HCT116 (cell line): ENCODE results near the gene UVRAG. TPM values are rescaled to one million over a fixed set of nuclear protein-coding genes. Genes with fewer than 3 reads are reported as not detected.

Source experiments
- ATAC-seq: fragments of 200-7000 bp; cut with Tn5 transposase; 2 replicates; pipeline ENCODE4 v1.9.1; 2020; ENCODE audit warnings: mild to moderate bottlenecking, moderate library complexity
- BruUV-seq: library from RNA; stranded (reverse); fragments of 400-500 nt; replicated peaks from 2 replicates; lab custom pipeline; 2021; lab: Mats Ljungman, UMichigan
- CTCF ChIA-PET: fragments of 300-600 bp; sonication (Branson Sonifier 250); formaldehyde crosslinking; loops from one replicate; lab custom pipeline; 2021; ENCODE audit warnings: antibody characterized with exemption; lab: Charles Lee
- POLR2A ChIA-PET: fragments of 300-600, 350-600 bp; sonication (Branson Sonifier 250); formaldehyde crosslinking; loops from one replicate; lab custom pipeline; 2021; ENCODE audit warnings: antibody characterized with exemption; lab: Charles Lee
- RAD21 ChIA-PET, 2 experiments: fragments of 300-600 bp; sonication (Branson Sonifier 250); formaldehyde crosslinking; loops; one replicate each; lab custom pipeline; 2023; ENCODE audit warnings: low total read pairs in 2 of 2; ENCODE audit not compliant: uncharacterized antibody in 2 of 2, unreplicated experiment in 2 of 2, low non-redundant PET in 1 of 2; lab: Charles Lee
- DNase-seq: peaks from one replicate; pipeline ENCODE4 v3.0.0-alpha.2; 2010; ENCODE audit warnings: low read depth, low spot score
- H2AFZ ChIP-seq: fragments of 200-600 bp; shearing (Covaris generic), sonication (generic); 2 replicates; pipeline ENCODE4 v1.6.1; 2017; ENCODE audit warnings: low read depth, mixed run types, mixed read lengths, antibody characterized with exemption, low read length; ENCODE audit not compliant: poor library complexity, severe bottlenecking
- H3K27ac ChIP-seq: 2 replicates; pipeline ENCODE4 v1.5.1; 2012; ENCODE audit warnings: low read depth, low read length
- H3K27me3 ChIP-seq: fragments of 200-600 bp; sonication (generic); 2 replicates; pipeline ENCODE4 v1.6.1; 2016; ENCODE audit warnings: mixed run types, low read length, mixed read lengths; ENCODE audit not compliant: insufficient read depth
- H3K36me3 ChIP-seq, 2 experiments: fragments of 200-500 bp in 1 of 2; fragments of 200-600 bp in 1 of 2; sonication (Bioruptor generic) in 1 of 2; sonication (generic) in 1 of 2; 2 replicates each; pipeline versions ENCODE4 v1.5.1 to v1.6.1; 2014 to 2016; ENCODE audit warnings: low read length in 2 of 2, inconsistent platforms in 1 of 2, mixed read lengths in 1 of 2, mixed run types in 1 of 2; ENCODE audit not compliant: insufficient read depth in 2 of 2, control insufficient read depth in 1 of 2
- H3K4me1 ChIP-seq, 2 experiments: fragments of 200-600 bp in 1 of 2; sonication (generic) in 1 of 2; 2 replicates each; pipeline versions ENCODE4 v1.5.1 to v1.6.1; 2012 to 2017; ENCODE audit warnings: low read length in 2 of 2, inconsistent platforms in 1 of 2, mild to moderate bottlenecking in 1 of 2, mixed read lengths in 1 of 2, mixed run types in 1 of 2, moderate library complexity in 1 of 2; ENCODE audit not compliant: insufficient read depth in 2 of 2, control insufficient read depth in 1 of 2
- H3K4me2 ChIP-seq: fragments of 200-600 bp; sonication (generic); 2 replicates; pipeline ENCODE4 v1.6.1; 2017; ENCODE audit warnings: mixed run types, low read length, mixed read lengths
- H3K4me3 ChIP-seq, 2 experiments: fragments of 200-600 bp in 1 of 2; sonication (generic) in 1 of 2; replicated peaks in 1 of 2; 2 replicates each; pipeline ENCODE4 v1.5.1; 2011 to 2016; ENCODE audit warnings: low read length in 2 of 2, control low read depth in 1 of 2, low read depth in 1 of 2, mild to moderate bottlenecking in 1 of 2, mixed read lengths in 1 of 2, mixed run types in 1 of 2
- H3K79me2 ChIP-seq: fragments of 200-600 bp; sonication (generic); 2 replicates; pipeline ENCODE4 v1.6.1; 2017; ENCODE audit warnings: mild to moderate bottlenecking, mixed run types, low read length, moderate library complexity, mixed read lengths; ENCODE audit not compliant: insufficient read depth
- H3K9ac ChIP-seq: fragments of 200-600 bp; sonication (generic); 2 replicates; pipeline ENCODE4 v1.6.1; 2016; ENCODE audit warnings: low read length, mixed read lengths
- H3K9me2 ChIP-seq: fragments of 200-600 bp; sonication (generic), shearing (Covaris generic); 2 replicates; pipeline ENCODE4 v1.6.1; 2017; ENCODE audit warnings: mixed run types, mild to moderate bottlenecking, moderate library complexity; ENCODE audit not compliant: insufficient read depth
- H3K9me3 ChIP-seq, 2 experiments: fragments of 200-500 bp in 1 of 2; fragments of 200-600 bp in 1 of 2; sonication (Bioruptor generic) in 1 of 2; sonication (generic) in 1 of 2; 2 replicates each; pipeline ENCODE4 v1.6.1; 2014 to 2017; ENCODE audit warnings: low read length in 2 of 2, mixed read lengths in 2 of 2, inconsistent platforms in 1 of 2, low read depth in 1 of 2, mild to moderate bottlenecking in 1 of 2, mixed run types in 1 of 2, moderate library complexity in 1 of 2; ENCODE audit not compliant: control insufficient read depth in 1 of 2, insufficient read depth in 1 of 2
- H4K20me1 ChIP-seq: fragments of 200-600 bp; sonication (generic), shearing (Covaris generic); 2 replicates; pipeline ENCODE4 v1.6.1; 2017; ENCODE audit warnings: mixed run types, mild to moderate bottlenecking, moderate library complexity; ENCODE audit not compliant: insufficient read depth
- ATF3 ChIP-seq: IDR thresholded peaks from 2 replicates; pipeline ENCODE4 v1.6.1; 2012
- CBX3 ChIP-seq: IDR thresholded peaks from 2 replicates; pipeline ENCODE4 v1.6.1; 2012; ENCODE audit warnings: low read depth
- CEBPB ChIP-seq: IDR thresholded peaks from 2 replicates; pipeline ENCODE4 v1.6.1; 2012; ENCODE audit warnings: low read depth
- CTCF ChIP-seq, 3 experiments: fragments of 200-600 bp in 1 of 3; sonication (generic) in 1 of 3; IDR thresholded peaks in 2 of 3; conservative IDR thresholded peaks in 1 of 3; 2 replicates each; pipeline ENCODE4 v1.5.1; 2012 to 2017; ENCODE audit warnings: low read depth in 2 of 3, low read length in 2 of 3, antibody characterized with exemption in 1 of 3, borderline replicate concordance in 1 of 3, control low read depth in 1 of 3, mild to moderate bottlenecking in 1 of 3, mixed read lengths in 1 of 3, mixed run types in 1 of 3, moderate library complexity in 1 of 3; ENCODE audit not compliant: insufficient read depth in 1 of 3
- EGR1 ChIP-seq: IDR thresholded peaks from 2 replicates; pipeline ENCODE4 v1.6.1; 2012; ENCODE audit warnings: low read depth
- EZH2 ChIP-seq: fragments of 200-600 bp; sonication (generic); IDR thresholded peaks from 2 replicates; pipeline ENCODE4 v1.6.1; 2017; ENCODE audit warnings: antibody characterized with exemption, mixed run types
- FOSL1 ChIP-seq: IDR thresholded peaks from 2 replicates; pipeline ENCODE4 v1.6.1; 2012; ENCODE audit warnings: low read depth
- JUND ChIP-seq: IDR thresholded peaks from 2 replicates; pipeline ENCODE4 v1.6.1; 2012
- MAX ChIP-seq: IDR thresholded peaks from 2 replicates; pipeline ENCODE4 v1.6.1; 2012
- RAD21 ChIP-seq: IDR thresholded peaks from 2 replicates; pipeline ENCODE4 v1.6.1; 2012; ENCODE audit warnings: low read depth, mild to moderate bottlenecking
- SIN3A ChIP-seq: IDR thresholded peaks from 2 replicates; pipeline ENCODE4 v1.6.1; 2012; ENCODE audit warnings: low read depth
- SRF ChIP-seq: IDR thresholded peaks from 2 replicates; pipeline ENCODE4 v1.6.1; 2012; ENCODE audit warnings: low read depth
- intact Hi-C: fragments of 100-400 bp; cut with micrococcal nuclease; formaldehyde crosslinking; loops from 2 replicates; pipeline ENCODE4 v1.10.0; 2022
- total RNA-seq: library from RNA; stranded (reverse); gene quantifications from one replicate; pipeline ENCODE4 v1.2.1, GENCODE V29; 2021; ENCODE audit not compliant: unreplicated experiment

Gene UVRAG
- total RNA-seq, 1 experiment from 2014 or later, result 12.3 TPM

DNA sequence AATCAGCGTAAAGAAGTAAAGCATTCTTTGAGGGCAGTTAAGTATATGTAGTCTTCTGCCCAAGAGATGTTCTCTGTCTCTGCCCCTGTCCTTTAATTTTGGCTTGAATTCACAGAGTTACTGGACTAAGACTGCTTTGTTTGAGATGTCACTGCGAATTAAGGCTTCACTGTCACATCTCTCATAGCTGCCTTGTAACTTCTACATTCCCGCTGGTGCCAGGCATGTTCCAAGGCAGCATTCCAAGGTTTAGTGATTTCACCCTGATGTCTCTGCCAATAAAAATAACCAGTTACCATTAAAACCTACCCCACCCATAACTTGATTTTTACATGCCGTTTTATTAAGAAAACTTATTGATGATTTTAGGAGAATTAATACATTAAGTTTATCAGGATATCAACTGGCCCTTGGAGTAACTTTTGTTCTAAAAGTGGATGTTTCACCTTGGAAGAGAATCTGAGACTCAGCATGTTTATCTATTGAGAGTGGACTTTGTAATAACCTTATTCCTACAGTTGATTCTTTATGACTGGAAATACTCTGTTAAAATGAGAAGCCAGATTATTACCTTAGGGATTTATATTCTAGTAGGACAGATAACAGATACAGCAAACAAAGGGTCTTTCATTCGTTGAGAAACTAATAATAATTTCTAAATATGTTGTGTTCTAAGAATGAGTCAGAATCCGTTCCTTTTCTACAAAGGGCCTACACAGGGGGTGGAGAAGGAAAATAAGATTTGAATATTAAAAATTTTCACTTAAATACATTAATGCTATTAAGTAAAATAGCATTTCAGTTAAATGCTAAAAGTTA lies 110.2 kb downstream of the UVRAG start (continued):
- TF ChIP-seq CBX3 (no peak), CEBPB (no peak)

DNA sequence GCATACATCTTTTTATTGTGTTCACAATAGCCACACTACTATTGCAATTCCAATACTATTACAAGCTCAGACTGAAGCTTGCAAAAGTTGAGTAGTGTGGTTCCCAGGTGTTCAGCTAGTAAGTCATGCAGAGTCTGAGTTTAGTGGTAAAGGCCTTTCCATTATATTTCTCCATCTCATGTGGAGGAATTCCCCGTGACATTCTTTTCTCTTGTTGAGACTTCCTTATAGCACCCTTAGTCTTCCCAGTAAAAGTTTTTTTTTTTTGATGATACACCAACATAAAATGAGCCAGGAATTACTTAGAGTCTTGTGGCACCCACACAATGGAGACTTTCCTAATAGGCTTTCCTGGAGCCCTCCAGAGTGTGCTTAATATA lies 110.8 kb downstream of the UVRAG start:
- H3K9me2 ChIP-seq, result no peaks in the 10 kb centered on the region
- no peak for DNase-seq
- no peaks in the 10 kb centered on the region for H3K27me3 ChIP-seq
- no peaks in the 10 kb centered on the region for H4K20me1 ChIP-seq
- POLR2A ChIA-PET, result no interaction called here
- BruUV-seq, result no TSS peak
- H3K9me3 ChIP-seq, result no peaks in the 10 kb centered on the region
- H3K9ac ChIP-seq, result no peak overlapping the region
- no peak overlapping the region for H3K27ac ChIP-seq
- intact Hi-C loops, result no loop called here
- TF ChIP-seq RAD21, result no peak
- TF ChIP-seq JUND, result no peak
- TF ChIP-seq SIN3A, result no peak
- no peak for TF ChIP-seq FOSL1
- no peak for TF ChIP-seq SRF
- TF ChIP-seq MAX, result no peak
- no peak for TF ChIP-seq EGR1
- no peak for TF ChIP-seq EZH2
- no peak for TF ChIP-seq CTCF (IDR thresholded peaks at IDR 0.05 in 2 of 3, conservative IDR thresholded peaks at IDR 0.05 in 1 of 3; ENCODE audit: borderline replicate concordance in 1 of 3, insufficient read depth in 1 of 3, low read depth in 2 of 3, low read length in 2 of 3)
- no peak for TF ChIP-seq ATF3
- TF ChIP-seq, all 23 proteins: peak for 0
- no peak for ATAC-seq
- no peaks in the 10 kb centered on the region for H3K79me2 ChIP-seq
- RAD21 ChIA-PET, result no interaction called here
- no peaks in the 10 kb centered on the region for H3K4me1 ChIP-seq
- no peaks in the 10 kb centered on the region for H3K36me3 ChIP-seq
- CTCF ChIA-PET, result no interaction called here
- no peak overlapping the region for H3K4me3 ChIP-seq
- H2AFZ ChIP-seq, result no peak overlapping the region
- no peak overlapping the region for H3K4me2 ChIP-seq
